ENCODE results near the gene PIGBOS1. TPM values are rescaled to one million over a fixed set of nuclear protein-coding genes. Genes with fewer than 3 reads are reported as not detected.

PIGBOS1 gene
- total and polyA plus RNA-seq, 9 of the 15 experiments (the other 6 are each of a cell fraction or from before 2014, with no cell fraction given) = 25.2 to 76.2 (median 46.0) TPM

- TF ChIP-seq ZBTB5 (IDR thresholded peaks at IDR 0.05) (peak; percentile 61; the same call in 1 of the 2 replicates), HDGF (IDR thresholded peaks at IDR 0.05) (0 out of 2 replicates have a peak, but pooled peaks have one; percentile 55), DEAF1 (CRISPR knock-in tag; IDR thresholded peaks at IDR 0.05) (peak; percentile 52; the same call in 1 of the 2 replicates), PML (IDR thresholded peaks at IDR 0.05; ENCODE audit: low read length) (peak; percentile 62), HEY1 (CRISPR knock-in tag; IDR thresholded peaks at IDR 0.05; ENCODE audit: borderline replicate concordance) (no peak), ETV6 (IDR thresholded peaks at IDR 0.05; ENCODE audit: borderline replicate concordance in 1 of 2, low read depth in 2 of 2, low read length in 1 of 2) (no peak; a peak in 1 of 4 replicates), ETV6 (CRISPR knock-in tag; IDR thresholded peaks at IDR 0.05; ENCODE audit: borderline replicate concordance) (no peak), POLR2G (IDR thresholded peaks at IDR 0.05; ENCODE audit: low read depth, low read length) (peak; percentile 95), RCOR1 (IDR thresholded peaks at IDR 0.05; ENCODE audit: borderline replicate concordance in 1 of 2, low read depth in 2 of 2, low read length in 2 of 2) (peak in 1 of 2 experiments; percentile 80; a peak in 1 of 4 replicates), SIRT6 (IDR thresholded peaks at IDR 0.05; ENCODE audit: low read depth, low read length) (no peak), GABPB1 (CRISPR knock-in tag; IDR thresholded peaks at IDR 0.05) (peak; percentile 82), CEBPG (CRISPR knock-in tag; IDR thresholded peaks at IDR 0.05) (no peak), CEBPG (tag; conservative IDR thresholded peaks at IDR 0.05 in 1 of 2, IDR thresholded peaks at IDR 0.05 in 1 of 2) (peak in 1 of 2 experiments; percentile 76; a peak in 2 of 4 replicates), POLR2AphosphoS2 (IDR thresholded peaks at IDR 0.05; ENCODE audit: low read length) (no peak; the same call in 1 of the 2 replicates), SNRNP70 (optimal IDR thresholded peaks at IDR 0.05; ENCODE audit: low read depth, low read length) (no peak), PHB2 (IDR thresholded peaks at IDR 0.05; ENCODE audit: low read depth) (peak; percentile 30; the same call in 1 of the 2 replicates), JUN (IDR thresholded peaks at IDR 0.05; ENCODE audit: borderline replicate concordance, low read depth, low read length) (peak; percentile 60; the same call in 1 of the 2 replicates), JUN (CRISPR knock-in tag; IDR thresholded peaks at IDR 0.05; ENCODE audit: borderline replicate concordance) (no peak), EGR1 (conservative IDR thresholded peaks at IDR 0.05) (no peak; the same call in 1 of the 2 replicates), GABPA (tag; conservative IDR thresholded peaks at IDR 0.05; ENCODE audit: low read depth) (peak; percentile 85), NBN (IDR thresholded peaks at IDR 0.05; ENCODE audit: low read depth) (peak; percentile 17; the same call in 1 of the 2 replicates), EP400 (IDR thresholded peaks at IDR 0.05) (peak; percentile 90)
Observed at GRCh38 chr15:55318588-55319494, at the start of gene PIGBOS1, which contains the start of gene PIGB (continued).
